Naive thymus-derived CD4-positive, alpha-beta T cell (primary cell): ENCODE measurements around the gene DMRT3. TPM values are rescaled to one million over a fixed set of nuclear protein-coding genes. Genes with fewer than 3 reads are reported as not detected.
A peak's percentile ranks its signal among the peaks of the same experiment; 100 is the strongest.

ENCODE experiments used
- ATAC-seq: fragments of 150-1000 bp; cut with Tn5 transposase; 2 replicates; pipeline ENCODE4 v1.10.0; 2021; ENCODE audit warnings: mild to moderate bottlenecking, moderate library complexity
- CTCF ChIA-PET: fragments of 350-600 bp; sonication (Branson Sonifier 250); formaldehyde crosslinking; loops from one replicate; lab custom pipeline; 2021; ENCODE audit warnings: antibody characterized with exemption; lab: Charles Lee
- POLR2A ChIA-PET: fragments of 350-600 bp; sonication (Branson Sonifier 250); formaldehyde crosslinking; loops from one replicate; lab custom pipeline; 2021; ENCODE audit warnings: antibody characterized with exemption, inconsistent platforms; lab: Charles Lee
- DNase-seq, 9 donors: peaks; one replicate each; pipeline versions ENCODE4 v3.0.0 to v3.0.0-alpha.2; 2020 to 2022; ENCODE audit warnings: mixed read lengths in 1 of 9
- H3K27ac ChIP-seq: one replicate; pipeline ENCODE4 v1.7.0; 2013; ENCODE audit warnings: mild to moderate bottlenecking, low read depth, low read length, moderate library complexity
- H3K27me3 ChIP-seq, 2 donors: one replicate each; pipeline ENCODE4 v1.7.0; 2013; ENCODE audit warnings: low read length in 2 of 2, mild to moderate bottlenecking in 2 of 2, moderate library complexity in 2 of 2; ENCODE audit not compliant: control insufficient read depth in 2 of 2, insufficient read depth in 2 of 2
- H3K36me3 ChIP-seq, 3 experiments: 1 replicate in 2 of 3; 2 replicates in 1 of 3; pipeline ENCODE4 v1.7.0; 2013; ENCODE audit warnings: low read length in 3 of 3, mild to moderate bottlenecking in 3 of 3, moderate library complexity in 1 of 3; ENCODE audit not compliant: insufficient read depth in 3 of 3, control insufficient read depth in 2 of 3
- H3K4me1 ChIP-seq, 2 donors: one replicate each; pipeline ENCODE4 v1.7.0; 2013; ENCODE audit warnings: low read length in 2 of 2, mild to moderate bottlenecking in 2 of 2, moderate library complexity in 1 of 2; ENCODE audit not compliant: control insufficient read depth in 2 of 2, insufficient read depth in 2 of 2
- H3K4me3 ChIP-seq: 2 replicates; pipeline ENCODE4 v1.7.0; 2013; ENCODE audit warnings: mild to moderate bottlenecking, low read length
- H3K9me3 ChIP-seq, 3 experiments: 1 replicate in 2 of 3; 2 replicates in 1 of 3; pipeline ENCODE4 v1.7.0; 2013; ENCODE audit warnings: low read length in 3 of 3; ENCODE audit not compliant: control insufficient read depth in 2 of 3
- H3K27ac Mint-ChIP-seq, 9 donors: one replicate each; pipeline ENCODE4 v1.8.0; 2020 to 2022; ENCODE audit warnings: mixed read lengths in 9 of 9, mild to moderate bottlenecking in 8 of 9, moderate library complexity in 5 of 9, inconsistent platforms in 2 of 9
- H3K27me3 Mint-ChIP-seq, 5 donors: one replicate each; pipeline ENCODE4 v1.8.0; 2021 to 2022; ENCODE audit warnings: mixed read lengths in 5 of 5, mild to moderate bottlenecking in 1 of 5
- H3K36me3 Mint-ChIP-seq, 5 donors: one replicate each; pipeline ENCODE4 v1.8.0; 2020 to 2022; ENCODE audit warnings: mixed read lengths in 5 of 5, mild to moderate bottlenecking in 3 of 5, inconsistent platforms in 1 of 5
- H3K4me1 Mint-ChIP-seq, 7 donors: one replicate each; pipeline ENCODE4 v1.8.0; 2020 to 2022; ENCODE audit warnings: mixed read lengths in 7 of 7, mild to moderate bottlenecking in 3 of 7, inconsistent platforms in 1 of 7
- H3K4me3 Mint-ChIP-seq, 10 donors: one replicate each; pipeline ENCODE4 v1.8.0; 2020 to 2022; ENCODE audit warnings: mild to moderate bottlenecking in 10 of 10, mixed read lengths in 10 of 10, moderate library complexity in 6 of 10, inconsistent platforms in 2 of 10
- H3K9me3 Mint-ChIP-seq, 11 donors: one replicate each; pipeline ENCODE4 v1.8.0; 2020 to 2022; ENCODE audit warnings: mixed read lengths in 11 of 11, mild to moderate bottlenecking in 4 of 11, inconsistent platforms in 1 of 11, moderate library complexity in 1 of 11
- intact Hi-C, 2 donors: fragments of 100-400 bp; cut with micrococcal nuclease; formaldehyde crosslinking; loops; one replicate each; pipeline ENCODE4 v1.15.1; 2023
- polyA plus RNA-seq, 2 donors: library from polyadenylated mRNA; unstranded; fragments of 300-500 nt; fragmentation: Illumina TruSeq; gene quantifications; one replicate each; pipeline ENCODE4 v1.2.3, GENCODE V29; 2021
- total RNA-seq, 6 experiments: library from RNA in 5 of 6; stranded (reverse) in 5 of 6; gene quantifications; 1 replicate in 5 of 6; 2 replicates in 1 of 6; pipeline ENCODE4 v1.2.3 and lab custom pipeline; 2021 to 2026

Gene DMRT3
- total and polyA plus RNA-seq, 7 experiments from 2014 or later: not detected

GRCh38 chr9:970151-970996, 6.1 kb upstream of the DMRT3 start:
- DNase-seq (no peak), ATAC-seq (no peak)
- H3K27ac Mint-ChIP-seq: peak overlapping the region in 1 of 9 donors; percentile 63
- H3K36me3 Mint-ChIP-seq: peaks cover 0 to 5% (median 0%) of the 10 kb centered on the region in 5 donors
- peaks cover 73 to 91% (median 77%) of the 10 kb centered on the region in 5 donors for H3K27me3 Mint-ChIP-seq
- peaks cover 0 to 24% (median 5%) of the 10 kb centered on the region in 11 donors for H3K9me3 Mint-ChIP-seq
- intact Hi-C loops: no loop called here
- H3K4me3 ChIP-seq: no peak overlapping the region
- no peak overlapping the region for H3K27ac ChIP-seq
- no peaks in the 10 kb centered on the region for H3K9me3 ChIP-seq
- no peaks in the 10 kb centered on the region for H3K36me3 ChIP-seq
- ChIA-PET POLR2A (no interaction called here), CTCF (no interaction called here)
- H3K4me1 ChIP-seq: peaks cover 0 to 4% of the 10 kb centered on the region in 2 donors
- peaks cover 7 to 48% of the 10 kb centered on the region in 2 donors for H3K27me3 ChIP-seq
- peaks cover 15 to 47% (median 31%) of the 10 kb centered on the region in 7 donors for H3K4me1 Mint-ChIP-seq
- H3K4me3 Mint-ChIP-seq: peak overlapping the region; percentile 13 to 78 (median 52)

- peaks cover 7 to 48% of the 10 kb centered on the region in 2 donors for H3K27me3 ChIP-seq
- no peaks in the 10 kb centered on the region for H3K9me3 ChIP-seq
- ChIA-PET POLR2A (no interaction called here), CTCF (no interaction called here)
- no peak overlapping the region for H3K4me3 ChIP-seq
- H3K4me1 ChIP-seq: peaks cover 0 to 4% of the 10 kb centered on the region in 2 donors
- Mint-ChIP-seq H3K27me3 (peaks cover 65 to 87% (median 71%) of the 10 kb centered on the region in 5 donors), H3K4me3 (peak overlapping the region in 9 of 10 donors; percentile 2 to 71 (median 56)), H3K36me3 (peaks cover 0 to 5% (median 0%) of the 10 kb centered on the region in 5 donors), H3K4me1 (peaks cover 15 to 54% (median 38%) of the 10 kb centered on the region in 7 donors), H3K9me3 (peaks cover 0 to 24% (median 5%) of the 10 kb centered on the region in 11 donors), H3K27ac (peak overlapping the region in 1 of 9 donors; percentile 52)
- DNase-seq (no peak), ATAC-seq (no peak)
- no peaks in the 10 kb centered on the region for H3K36me3 ChIP-seq
- intact Hi-C loops: loop anchor here in 1 of 2 donors (2.0 kb wide), 1 partner anchor 77 kb away; no protein-coding TSS in a partner anchor
- H3K27ac ChIP-seq: no peak overlapping the region
These were observed 4.5 kb upstream of the DMRT3 start for GRCh38 chr9:971901-972500.

GRCh38 chr9:972501-973294, 3.8 kb upstream of the DMRT3 start:
- Mint-ChIP-seq H3K27me3 (peaks cover 61 to 85% (median 67%) of the 10 kb centered on the region in 5 donors), H3K4me1 (peaks cover 16 to 53% (median 39%) of the 10 kb centered on the region in 7 donors), H3K9me3 (peaks cover 0 to 20% (median 5%) of the 10 kb centered on the region in 11 donors), H3K4me3 (peak overlapping the region; percentile 2 to 71 (median 54)), H3K27ac (peak overlapping the region in 1 of 9 donors; percentile 52), H3K36me3 (peaks cover 0 to 5% (median 0%) of the 10 kb centered on the region in 5 donors)
- Histone ChIP-seq H3K9me3 (no peaks in the 10 kb centered on the region), H3K27ac (no peak overlapping the region), H3K4me3 (no peak overlapping the region), H3K27me3 (peaks cover 7 to 45% of the 10 kb centered on the region in 2 donors), H3K36me3 (no peaks in the 10 kb centered on the region), H3K4me1 (peaks cover 0 to 4% of the 10 kb centered on the region in 2 donors)
- ChIA-PET POLR2A (no interaction called here), CTCF (no interaction called here)
- no peak for DNase-seq
- peak; percentile 29 for ATAC-seq
- intact Hi-C loops: loop anchor here in 1 of 2 donors (2.0 kb wide), 1 partner anchor 76 kb away; no protein-coding TSS in a partner anchor

- ChIA-PET POLR2A (no interaction called here), CTCF (no interaction called here)
- no peak overlapping the region for H3K27ac ChIP-seq
- peaks cover 61 to 85% (median 67%) of the 10 kb centered on the region in 5 donors for H3K27me3 Mint-ChIP-seq
- H3K27ac Mint-ChIP-seq: peak overlapping the region in 1 of 9 donors; percentile 32
- H3K4me3 ChIP-seq: no peak overlapping the region
- H3K9me3 Mint-ChIP-seq: peaks cover 0 to 16% (median 4%) of the 10 kb centered on the region in 11 donors
- H3K9me3 ChIP-seq: no peaks in the 10 kb centered on the region
- ATAC-seq (no peak), DNase-seq (no peak)
- peak overlapping the region in 9 of 10 donors; percentile 0 to 71 (median 35) for H3K4me3 Mint-ChIP-seq
- H3K4me1 ChIP-seq: peaks cover 0 to 4% of the 10 kb centered on the region in 2 donors
- H3K27me3 ChIP-seq: peaks cover 7 to 40% of the 10 kb centered on the region in 2 donors
- no peaks in the 10 kb centered on the region for H3K36me3 ChIP-seq
- peaks cover 13 to 54% (median 44%) of the 10 kb centered on the region in 7 donors for H3K4me1 Mint-ChIP-seq
- peaks cover 0 to 5% (median 0%) of the 10 kb centered on the region in 5 donors for H3K36me3 Mint-ChIP-seq
- intact Hi-C loops: loop anchor here in 1 of 2 donors (2.0 kb wide), 1 partner anchor 75 kb away; no protein-coding TSS in a partner anchor
These were observed 3.1 kb upstream of the DMRT3 start for GRCh38 chr9:973295-973834.

DNA sequence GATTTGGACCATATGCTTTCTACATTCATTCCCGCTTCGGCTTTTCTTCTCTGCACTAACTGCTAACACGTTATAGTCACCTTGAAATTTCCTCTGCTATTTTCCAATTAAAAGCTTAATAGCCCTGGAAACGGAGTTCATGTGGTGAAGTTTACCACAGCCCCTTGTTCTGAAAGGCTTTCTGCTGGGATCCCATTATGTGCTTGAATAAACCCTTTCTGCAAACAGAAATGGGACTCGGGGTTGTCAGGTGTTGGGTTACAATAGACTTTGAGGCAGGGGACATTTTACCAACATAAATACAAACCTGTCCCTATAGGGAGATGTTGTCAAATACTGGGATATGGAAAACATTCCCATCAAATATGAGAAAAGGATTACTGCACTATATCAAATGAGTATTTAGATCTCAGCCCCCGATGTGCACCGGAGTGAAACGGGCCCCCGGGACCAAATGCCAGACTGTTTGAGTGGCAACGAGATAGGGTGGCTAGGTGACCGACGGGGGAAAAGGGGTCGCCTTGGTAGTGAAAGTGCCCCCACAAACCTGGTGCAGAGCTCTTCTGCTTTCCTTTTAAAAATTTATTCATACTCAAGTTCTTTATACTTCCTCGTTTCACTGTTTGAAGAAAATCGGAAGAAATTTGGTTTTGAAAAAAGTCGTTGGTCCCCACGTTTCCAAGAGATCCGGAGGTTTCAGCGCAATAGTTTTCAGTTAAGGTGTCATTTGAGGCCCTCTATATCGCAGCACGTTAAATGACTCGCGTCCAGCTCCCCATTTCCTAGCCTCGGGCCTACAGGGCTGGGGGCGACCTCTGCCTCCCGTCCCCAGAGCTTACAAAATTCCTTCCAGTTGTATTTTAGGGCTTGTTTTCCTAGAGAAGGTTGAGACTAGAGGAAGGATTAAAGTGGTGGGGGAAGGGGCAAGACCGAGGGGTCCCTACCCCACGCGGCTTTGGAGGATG, 2.1 kb upstream of the DMRT3 start:
- H3K4me3 Mint-ChIP-seq: peak overlapping the region in 9 of 10 donors; percentile 0 to 58 (median 35)
- DNase-seq: no peak
- H3K9me3 ChIP-seq: no peaks in the 10 kb centered on the region

More for the DNA sequence above, 2.1 kb upstream of the DMRT3 start:
- ChIA-PET POLR2A (no interaction called here), CTCF (interaction anchor here (0.8 kb wide), 1 partner anchor 31 kb away, joined by 3 read pairs; no protein-coding TSS in a partner anchor)
- peaks cover 0 to 4% of the 10 kb centered on the region in 2 donors for H3K4me1 ChIP-seq
- H3K36me3 Mint-ChIP-seq: peaks cover 0 to 5% (median 0%) of the 10 kb centered on the region in 5 donors
- intact Hi-C loops: no loop called here
- no peak for ATAC-seq
- peak overlapping the region in 1 of 9 donors; percentile 35 for H3K27ac Mint-ChIP-seq
- H3K9me3 Mint-ChIP-seq: peaks cover 0 to 10% (median under 1%) of the 10 kb centered on the region in 11 donors
- H3K27me3 ChIP-seq: peaks cover 7 to 40% of the 10 kb centered on the region in 2 donors
- no peak overlapping the region for H3K4me3 ChIP-seq
- H3K4me1 Mint-ChIP-seq: peaks cover 10 to 48% (median 39%) of the 10 kb centered on the region in 7 donors
- H3K27me3 Mint-ChIP-seq: peaks cover 59 to 85% (median 66%) of the 10 kb centered on the region in 5 donors
- H3K36me3 ChIP-seq: no peaks in the 10 kb centered on the region
- H3K27ac ChIP-seq: no peak overlapping the region
